CD4-positive, alpha-beta memory T cell (primary cell): ENCODE measurements around the gene PPARA. TPM values are rescaled to one million over a fixed set of nuclear protein-coding genes. Genes with fewer than 3 reads are reported as not detected.

Experiments used
- CTCF ChIA-PET: fragments of 350-600 bp; sonication (Branson Sonifier 250); formaldehyde crosslinking; loops from one replicate; lab custom pipeline; 2021; ENCODE audit warnings: inconsistent platforms; ENCODE audit not compliant: partially characterized antibody; lab: Charles Lee
- POLR2A ChIA-PET: fragments of 350-600 bp; sonication (Branson Sonifier 250); formaldehyde crosslinking; loops from one replicate; lab custom pipeline; 2021; ENCODE audit not compliant: partially characterized antibody; lab: Charles Lee
- DNase-seq, 5 donors: peaks; one replicate each; pipeline versions ENCODE4 v3.0.0 to v3.0.0-alpha.2; 2020 to 2022; ENCODE audit warnings: mixed read lengths in 1 of 5
- H3K27ac ChIP-seq: one replicate; pipeline ENCODE4 v1.7.0; 2013; ENCODE audit warnings: low read depth, low read length
- H3K27me3 ChIP-seq: 2 replicates; pipeline ENCODE4 v1.7.0; 2013; ENCODE audit warnings: mild to moderate bottlenecking, low read length, moderate library complexity; ENCODE audit not compliant: insufficient read depth
- H3K36me3 ChIP-seq: 2 replicates; pipeline ENCODE4 v1.7.0; 2013; ENCODE audit warnings: mild to moderate bottlenecking, low read length, moderate library complexity; ENCODE audit not compliant: insufficient read depth
- H3K4me1 ChIP-seq: 2 replicates; pipeline ENCODE4 v1.7.0; 2013; ENCODE audit warnings: mild to moderate bottlenecking, low read length, moderate library complexity; ENCODE audit not compliant: insufficient read depth
- H3K4me3 ChIP-seq, 2 donors: one replicate each; pipeline ENCODE4 v1.7.0; 2013; ENCODE audit warnings: low read length in 2 of 2, mild to moderate bottlenecking in 1 of 2
- H3K9me3 ChIP-seq, 2 donors: one replicate each; pipeline ENCODE4 v1.7.0; 2013; ENCODE audit warnings: low read length in 2 of 2, control low read depth in 1 of 2; ENCODE audit not compliant: control insufficient read depth in 1 of 2
- H3K27ac Mint-ChIP-seq, 7 donors: one replicate each; pipeline ENCODE4 v1.8.0; 2020 to 2021; ENCODE audit warnings: mixed read lengths in 7 of 7, mild to moderate bottlenecking in 6 of 7, inconsistent platforms in 3 of 7, moderate library complexity in 3 of 7
- H3K27me3 Mint-ChIP-seq, 2 donors: one replicate each; pipeline ENCODE4 v1.8.0; 2020 to 2021; ENCODE audit warnings: mixed read lengths in 2 of 2
- H3K36me3 Mint-ChIP-seq, 2 donors: one replicate each; pipeline ENCODE4 v1.8.0; 2020 to 2021; ENCODE audit warnings: mixed read lengths in 2 of 2, inconsistent platforms in 1 of 2, mild to moderate bottlenecking in 1 of 2
- H3K4me1 Mint-ChIP-seq, 4 donors: one replicate each; pipeline ENCODE4 v1.8.0; 2020 to 2021; ENCODE audit warnings: mixed read lengths in 4 of 4, mild to moderate bottlenecking in 1 of 4
- H3K4me3 Mint-ChIP-seq, 8 donors: one replicate each; pipeline ENCODE4 v1.8.0; 2020 to 2021; ENCODE audit warnings: mixed read lengths in 8 of 8, mild to moderate bottlenecking in 7 of 8, moderate library complexity in 6 of 8, inconsistent platforms in 3 of 8
- H3K9me3 Mint-ChIP-seq, 8 donors: one replicate each; pipeline ENCODE4 v1.8.0; 2020 to 2021; ENCODE audit warnings: mixed read lengths in 8 of 8, mild to moderate bottlenecking in 5 of 8, inconsistent platforms in 3 of 8, moderate library complexity in 1 of 8
- intact Hi-C: fragments of 100-400 bp; cut with micrococcal nuclease; formaldehyde crosslinking; loops from one replicate; pipeline ENCODE4 v1.15.1; 2023
- polyA plus RNA-seq, 2 donors: library from polyadenylated mRNA; unstranded; fragments of 300-500 nt; fragmentation: Illumina TruSeq; gene quantifications; one replicate each; pipeline ENCODE4 v1.2.3, GENCODE V29; 2021
- total RNA-seq, 2 experiments: library from RNA; stranded (reverse); gene quantifications; one replicate each; pipeline ENCODE4 v1.2.3, GENCODE V29; 2021

The PPARA gene
- total and polyA plus RNA-seq, 4 experiments from 2014 or later: 0.91 to 23.2 (median 13.5) TPM

DNA sequence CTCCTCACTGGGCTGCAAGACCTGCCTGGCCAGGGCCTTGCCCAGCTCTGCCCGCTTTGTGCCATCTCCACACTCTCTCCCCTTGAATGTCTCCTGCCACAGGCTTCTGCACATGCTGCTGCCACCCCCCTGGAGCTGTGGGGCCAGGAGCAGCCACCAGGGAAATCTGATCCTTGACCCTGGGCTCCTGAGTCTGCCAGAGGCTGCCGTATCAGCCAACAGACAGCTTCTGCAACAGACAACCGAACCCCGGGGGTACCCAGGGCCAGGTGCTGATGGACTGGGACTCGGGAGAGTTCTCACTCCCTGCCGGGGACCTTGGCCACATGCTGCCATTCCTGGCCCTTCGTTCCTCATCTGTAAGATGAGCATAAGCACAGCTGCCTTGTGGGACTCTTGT lies 3.3 kb upstream of the PPARA start:
- ChIA-PET POLR2A (interaction anchor here (1.0 kb wide), 1 partner anchor 189 kb away, joined by 4 read pairs; the partner anchor contains the start of gene TRMU), CTCF (interaction anchor here (1.0 kb wide), 1 partner anchor 25 kb away, joined by 4 read pairs; no protein-coding TSS in a partner anchor)
- Histone ChIP-seq H3K36me3 (no peaks in the 10 kb centered on the region), H3K27ac (no peak overlapping the region), H3K27me3 (no peaks in the 10 kb centered on the region), H3K4me3 (no peak overlapping the region), H3K9me3 (no peaks in the 10 kb centered on the region), H3K4me1 (peaks cover 8% of the 10 kb centered on the region)
- Mint-ChIP-seq H3K9me3 (peaks cover 0 to 3% (median 0%) of the 10 kb centered on the region in 8 donors), H3K27me3 (no peaks in the 10 kb centered on the region), H3K27ac (peak overlapping the region in 3 of 7 donors; percentile 46 to 75 (median 66)), H3K36me3 (peaks cover 0 to 6% of the 10 kb centered on the region in 2 donors), H3K4me3 (no peak overlapping the region), H3K4me1 (peaks cover 8 to 26% (median 11%) of the 10 kb centered on the region in 4 donors)
- intact Hi-C loops: loop anchor here (5.0 kb wide), 1 partner anchor 110 kb away; no protein-coding TSS in a partner anchor
- DNase-seq: no peak

DNA sequence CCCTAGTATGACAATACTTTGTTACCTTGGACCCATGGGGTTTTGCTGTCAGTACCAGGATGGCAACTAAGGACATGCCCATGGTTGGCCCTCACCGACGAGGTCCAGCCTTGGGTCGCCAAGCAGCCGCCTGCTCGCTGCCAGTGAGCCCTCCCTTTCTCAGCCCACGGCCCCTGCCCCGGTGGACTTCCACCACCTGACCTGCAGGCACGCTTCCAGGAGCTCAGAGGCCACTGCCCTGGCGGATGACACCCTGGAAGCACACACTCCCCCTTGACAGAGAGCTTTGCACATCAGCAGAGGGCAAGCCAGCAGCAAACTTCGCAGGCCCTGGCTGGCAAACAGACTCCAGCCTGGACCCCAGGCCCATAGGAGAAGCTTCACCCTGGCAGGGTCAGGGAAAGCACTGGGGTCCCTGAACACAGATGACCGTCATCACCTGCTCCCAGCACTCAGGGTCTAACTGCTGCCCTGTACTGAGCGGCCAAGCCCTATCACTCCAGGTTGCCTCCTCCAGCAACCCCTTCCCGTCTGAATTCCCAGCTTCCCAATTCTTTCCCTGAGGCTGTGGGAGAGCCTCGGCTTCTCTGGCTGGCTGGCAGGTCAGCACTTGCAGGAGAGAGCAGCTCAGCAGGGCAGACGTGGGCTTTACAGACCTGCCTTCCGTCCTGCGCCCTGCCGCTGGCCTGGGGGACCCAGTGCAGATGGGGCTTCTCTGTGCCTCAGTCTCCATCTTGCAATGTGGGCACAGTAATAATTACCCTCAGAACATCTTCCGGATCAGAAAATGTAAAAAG lies 2.7 kb upstream of the PPARA start:
- no peak for DNase-seq
- POLR2A ChIA-PET: interaction anchor here (1.0 kb wide), 2 partner anchors 148 to 188 kb away, joined by 4 read pairs; partner anchors contain the start of genes GTSE1 and TRMU
- Mint-ChIP-seq H3K9me3 (peaks cover 0 to 3% (median 0%) of the 10 kb centered on the region in 8 donors), H3K4me3 (peak overlapping the region in 2 of 8 donors; percentile 22 to 30), H3K27me3 (no peaks in the 10 kb centered on the region), H3K36me3 (peaks cover 0 to 10% of the 10 kb centered on the region in 2 donors), H3K27ac (peak overlapping the region in 2 of 7 donors; percentile 46), H3K4me1 (peaks cover 10 to 26% (median 15%) of the 10 kb centered on the region in 4 donors)
- Histone ChIP-seq H3K4me1 (peaks cover 14% of the 10 kb centered on the region), H3K27ac (no peak overlapping the region), H3K4me3 (no peak overlapping the region), H3K9me3 (no peaks in the 10 kb centered on the region), H3K27me3 (no peaks in the 10 kb centered on the region), H3K36me3 (no peaks in the 10 kb centered on the region)
- intact Hi-C loops: loop anchor here (5.0 kb wide), 1 partner anchor 110 kb away; no protein-coding TSS in a partner anchor
- CTCF ChIA-PET: interaction anchor here (1.5 kb wide), 1 partner anchor 153 kb away, joined by 3 read pairs; no protein-coding TSS in a partner anchor

DNA sequence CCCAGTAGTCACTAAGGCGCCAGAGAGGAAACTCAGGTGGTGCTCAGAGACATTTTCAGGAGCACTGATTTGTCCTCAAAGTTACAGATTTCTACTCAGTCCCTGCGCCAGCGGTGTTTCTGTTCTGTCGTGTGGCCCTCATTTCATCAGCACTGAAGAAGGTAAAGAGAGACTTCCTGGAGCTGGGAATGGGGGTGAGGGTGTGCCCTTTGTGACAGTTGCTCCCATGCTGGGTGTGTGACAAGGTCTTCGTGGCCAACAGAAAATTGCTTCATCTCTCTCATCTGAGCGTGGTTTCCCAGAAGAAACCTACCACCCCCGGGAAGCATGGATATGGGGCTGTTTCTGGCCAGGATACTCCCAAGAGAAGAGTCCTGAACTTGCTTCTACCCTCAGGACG lies 2.0 kb upstream of the PPARA start:
- POLR2A ChIA-PET: interaction anchor here (1.0 to 4.2 kb wide), 6 partner anchors 52 to 148 kb away, joined by 3 to 30 read pairs (median 4); partner anchors contain the start of genes CDPF1 and GTSE1
- no peaks in the 10 kb centered on the region for H3K27me3 ChIP-seq
- H3K4me3 ChIP-seq: no peak overlapping the region
- Mint-ChIP-seq H3K4me1 (peaks cover 10 to 26% (median 15%) of the 10 kb centered on the region in 4 donors), H3K27me3 (no peaks in the 10 kb centered on the region), H3K4me3 (peak overlapping the region in 4 of 8 donors; percentile 4 to 84 (median 51)), H3K27ac (peak overlapping the region in 4 of 7 donors; percentile 69 to 90 (median 84)), H3K9me3 (peaks cover 0 to 1% (median 0%) of the 10 kb centered on the region in 8 donors), H3K36me3 (peaks cover 0 to 10% of the 10 kb centered on the region in 2 donors)
- no peak overlapping the region for H3K27ac ChIP-seq
- CTCF ChIA-PET: interaction anchor here (1.5 kb wide), 1 partner anchor 154 kb away, joined by 3 read pairs; no protein-coding TSS in a partner anchor
- no peaks in the 10 kb centered on the region for H3K36me3 ChIP-seq
- H3K9me3 ChIP-seq: no peaks in the 10 kb centered on the region
- intact Hi-C loops: loop anchor here (5.0 kb wide), 1 partner anchor 111 kb away; no protein-coding TSS in a partner anchor
- H3K4me1 ChIP-seq: peaks cover 15% of the 10 kb centered on the region
- DNase-seq: no peak

DNA sequence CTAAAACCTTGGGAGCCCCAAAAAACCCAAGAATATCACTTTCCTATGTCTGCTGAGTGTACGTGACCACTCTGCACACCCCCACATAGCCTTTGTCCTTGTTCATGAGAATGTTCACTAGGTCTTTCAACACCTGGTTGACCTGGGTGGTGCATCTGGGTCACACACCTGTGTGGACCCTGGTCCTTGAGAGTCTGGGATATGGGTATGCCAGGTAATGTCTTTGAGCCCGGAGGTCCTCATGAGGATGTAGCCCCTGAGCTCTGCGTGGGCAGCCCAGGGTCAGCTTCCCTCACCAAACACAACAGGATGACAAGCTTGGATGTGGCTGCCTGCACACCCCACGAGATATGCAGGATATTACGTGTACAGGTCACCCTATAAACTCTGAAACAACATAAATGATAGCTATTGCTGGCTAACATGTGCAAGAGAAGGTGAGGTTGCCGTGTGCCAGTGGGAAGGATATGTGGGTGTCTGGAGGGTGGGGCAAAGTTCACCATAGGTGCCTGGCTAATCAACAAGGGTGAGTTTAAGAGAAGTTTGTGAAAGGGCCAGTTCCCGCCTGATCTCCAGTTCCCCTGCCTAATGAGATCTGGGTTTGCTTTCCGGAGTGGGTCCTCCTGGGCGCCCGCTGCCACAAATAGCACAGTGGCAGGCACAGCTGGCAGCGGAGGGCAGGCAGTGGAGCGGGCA lies 1.4 kb upstream of the PPARA start:
- no peaks in the 10 kb centered on the region for H3K9me3 ChIP-seq
- ChIA-PET CTCF (interaction anchor here (0.7 to 1.5 kb wide), 2 partner anchors 27 to 154 kb away, joined by 3 read pairs; no protein-coding TSS in a partner anchor), POLR2A (interaction anchor here (0.6 to 4.2 kb wide), 7 partner anchors 52 to 840 kb away, joined by 3 to 30 read pairs (median 5); partner anchors contain the start of genes CDPF1, FAM118A and GTSE1)
- peaks cover 15% of the 10 kb centered on the region for H3K4me1 ChIP-seq
- peak; percentile 36 to 61 (median 43) for DNase-seq
- Mint-ChIP-seq H3K27ac (peak overlapping the region; percentile 64 to 90 (median 84)), H3K4me3 (peak overlapping the region; percentile 72 to 89 (median 83)), H3K36me3 (peaks cover 0 to 10% of the 10 kb centered on the region in 2 donors), H3K9me3 (no peaks in the 10 kb centered on the region), H3K27me3 (no peaks in the 10 kb centered on the region), H3K4me1 (peaks cover 10 to 26% (median 15%) of the 10 kb centered on the region in 4 donors)
- no peaks in the 10 kb centered on the region for H3K36me3 ChIP-seq
- peak overlapping the region; percentile 57 to 68 for H3K4me3 ChIP-seq
- peak overlapping the region; percentile 54 for H3K27ac ChIP-seq
- H3K27me3 ChIP-seq: no peaks in the 10 kb centered on the region
- intact Hi-C loops: loop anchor here (5.0 kb wide), 1 partner anchor 112 kb away; no protein-coding TSS in a partner anchor

DNA sequence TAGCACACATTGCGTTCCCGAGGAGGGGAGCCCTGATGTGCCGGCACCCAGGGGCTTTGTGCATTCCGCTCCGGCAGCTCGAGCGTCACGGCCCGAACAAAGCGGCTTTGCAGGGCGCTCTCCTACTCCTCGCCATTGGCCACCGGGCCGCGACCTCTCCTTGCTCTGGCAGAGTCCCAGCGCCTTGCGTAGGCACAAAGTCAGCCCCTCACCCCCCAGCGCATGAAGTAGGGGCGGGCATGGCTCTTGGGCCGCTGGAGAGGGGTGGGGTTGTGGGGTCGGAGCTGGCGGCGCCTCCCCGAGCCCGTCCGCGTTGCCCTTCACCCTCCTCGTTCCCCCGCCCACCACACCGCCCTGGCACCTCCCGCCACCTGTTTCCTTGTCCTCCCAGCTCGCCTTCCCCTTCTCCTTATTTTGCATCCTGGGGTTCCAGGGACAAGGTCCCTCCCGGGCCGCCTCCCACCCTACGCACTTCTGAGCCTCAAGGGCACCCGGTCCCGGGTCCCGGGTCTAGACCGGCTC lies 753 bp upstream of the PPARA start:
- Mint-ChIP-seq H3K27me3 (no peaks in the 10 kb centered on the region), H3K36me3 (peaks cover 0 to 10% of the 10 kb centered on the region in 2 donors), H3K27ac (peak overlapping the region; percentile 64 to 90 (median 84)), H3K4me1 (peaks cover 10 to 26% (median 15%) of the 10 kb centered on the region in 4 donors), H3K4me3 (peak overlapping the region; percentile 72 to 89 (median 83)), H3K9me3 (no peaks in the 10 kb centered on the region)
- Histone ChIP-seq H3K27me3 (no peaks in the 10 kb centered on the region), H3K4me3 (peak overlapping the region; percentile 57 to 68), H3K4me1 (peaks cover 15% of the 10 kb centered on the region), H3K9me3 (no peaks in the 10 kb centered on the region), H3K27ac (peak overlapping the region; percentile 54), H3K36me3 (no peaks in the 10 kb centered on the region)
- intact Hi-C loops: loop anchor here (1.0 to 5.0 kb wide), 2 partner anchors 112 to 147 kb away; partner anchors contain the start of gene GTSE1
- POLR2A ChIA-PET: interaction anchor here (0.6 to 4.2 kb wide), 8 partner anchors 51 to 840 kb away, joined by 3 to 30 read pairs (median 4); partner anchors contain the start of genes CDPF1, FAM118A and GTSE1
- peak in 2 of 5 donors; percentile 37 to 63 for DNase-seq
- CTCF ChIA-PET: interaction anchor here (0.7 to 1.5 kb wide), 2 partner anchors 27 to 155 kb away, joined by 3 read pairs; no protein-coding TSS in a partner anchor
